Sigmoid colon (tissue), 3 donors: ENCODE measurements around the gene OPN4.

ENCODE experiments used
- CTCF ChIP-seq, 4 experiments: fragments of 450-650 bp in 3 of 4; fragments of 200-600 bp in 1 of 4; IDR thresholded peaks; one replicate each; pipeline ENCODE4 v1.5.1; 2016 to 2019; ENCODE audit warnings: antibody characterized with exemption in 4 of 4, mild to moderate bottlenecking in 3 of 4, moderate library complexity in 2 of 4
- POLR2A ChIP-seq, 2 donors: fragments of 450-650 bp; IDR thresholded peaks; one replicate each; pipeline ENCODE4 v1.6.1; 2016; ENCODE audit warnings: antibody characterized with exemption in 2 of 2, mild to moderate bottlenecking in 2 of 2, moderate library complexity in 2 of 2

- TF ChIP-seq CTCF (IDR thresholded peaks at IDR 0.05) (no peak), POLR2A (IDR thresholded peaks at IDR 0.05) (no peak)
Measured at GRCh38 chr10:86648704-86649427, 5.5 kb upstream of the OPN4 start.
